Measurements from ENCODE around the gene MMS19. TPM values are rescaled to one million over a fixed set of nuclear protein-coding genes. Genes with fewer than 3 reads are reported as not detected.

The MMS19 gene
- total RNA-seq, 4 donors from 2014 or later, result 44.6 to 87.7 (median 73.7) TPM

- H3K27me3 ChIP-seq, result no peaks in the 10 kb centered on the region
- DNase-seq, result no peak
- no peaks in the 10 kb centered on the region for H3K9me3 ChIP-seq
- no peak overlapping the region for H3K4me3 ChIP-seq
- intact Hi-C loops (cut with DNase I; ENCODE audit: low total_unique reads), result no loop called here
- no peaks in the 10 kb centered on the region for H3K4me1 ChIP-seq
- H3K36me3 ChIP-seq, result no peaks in the 10 kb centered on the region
- no peak for TF ChIP-seq POLR2A (IDR thresholded peaks at IDR 0.05)
- TF ChIP-seq CTCF (IDR thresholded peaks at IDR 0.05), result no peak
- no peak overlapping the region for H3K27ac ChIP-seq
Observed at GRCh38 chr10:97519342-97519741, 21.1 kb upstream of the MMS19 start.

GRCh38 chr10:97518301-97519043 lies 20.2 kb upstream of the MMS19 start:
- Histone ChIP-seq H3K4me1 (no peaks in the 10 kb centered on the region), H3K4me3 (no peak overlapping the region), H3K36me3 (no peaks in the 10 kb centered on the region), H3K9me3 (no peaks in the 10 kb centered on the region), H3K27ac (peak overlapping the region; percentile 22 to 65), H3K27me3 (no peaks in the 10 kb centered on the region)
- TF ChIP-seq POLR2A (IDR thresholded peaks at IDR 0.05), result no peak
- no peak for TF ChIP-seq CTCF (IDR thresholded peaks at IDR 0.05)
- intact Hi-C loops (cut with DNase I; ENCODE audit: low total_unique reads), result no loop called here
- no peak for DNase-seq

GRCh38 chr10:97517778-97518300 lies 19.6 kb upstream of the MMS19 start:
- Histone ChIP-seq H3K27ac (peak overlapping the region; percentile 18 to 65), H3K4me1 (no peaks in the 10 kb centered on the region)
- DNase-seq, result no peak

GRCh38 chr10:97517096-97517750 lies 19.0 kb upstream of the MMS19 start:
- TF ChIP-seq CTCF (IDR thresholded peaks at IDR 0.05) (no peak), POLR2A (IDR thresholded peaks at IDR 0.05) (no peak)
- Histone ChIP-seq H3K9me3 (no peaks in the 10 kb centered on the region), H3K4me1 (no peaks in the 10 kb centered on the region), H3K27ac (peak overlapping the region in 1 of 2 donors; percentile 65), H3K4me3 (no peak overlapping the region), H3K27me3 (no peaks in the 10 kb centered on the region), H3K36me3 (no peaks in the 10 kb centered on the region)
- no peak for DNase-seq
- intact Hi-C loops (cut with DNase I; ENCODE audit: low total_unique reads), result no loop called here

More at GRCh38 chr10:97517778-97518300, 19.6 kb upstream of the MMS19 start:
- TF ChIP-seq POLR2A (IDR thresholded peaks at IDR 0.05) (no peak), CTCF (IDR thresholded peaks at IDR 0.05) (no peak)
- intact Hi-C loops (cut with DNase I; ENCODE audit: low total_unique reads), result no loop called here
- Histone ChIP-seq H3K36me3 (no peaks in the 10 kb centered on the region), H3K4me3 (no peak overlapping the region), H3K27me3 (no peaks in the 10 kb centered on the region), H3K9me3 (no peaks in the 10 kb centered on the region)
